ENCODE data around the gene ARHGEF11. TPM values are rescaled to one million over a fixed set of nuclear protein-coding genes. Genes with fewer than 3 reads are reported as not detected.
A peak's percentile ranks its signal among the peaks of the same experiment; 100 is the strongest.

Gene ARHGEF11
- total and polyA plus RNA-seq, 2 donors: 4.5 to 5.5 TPM

DNA sequence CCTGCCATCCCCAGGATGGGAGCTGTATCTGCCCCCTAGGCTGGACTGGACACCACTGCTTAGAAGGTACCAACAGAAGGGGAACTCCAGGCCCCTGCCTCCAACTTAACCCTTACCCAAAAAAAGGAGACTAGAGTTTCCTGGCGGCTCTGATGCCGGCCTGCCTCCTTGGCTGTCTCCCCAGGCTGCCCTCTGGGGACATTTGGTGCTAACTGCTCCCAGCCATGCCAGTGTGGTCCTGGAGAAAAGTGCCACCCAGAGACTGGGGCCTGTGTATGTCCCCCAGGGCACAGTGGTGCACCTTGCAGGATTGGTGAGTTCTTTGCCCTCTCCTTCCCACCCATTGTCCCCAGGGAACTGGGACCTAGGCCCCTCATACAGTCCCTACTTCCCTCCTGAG lies 133.2 kb downstream of the ARHGEF11 start:
- peaks cover 0 to 18% of the 10 kb centered on the region in 2 donors for H3K4me1 ChIP-seq (ENCODE audit: control insufficient read depth in 2 of 2, insufficient read depth in 2 of 2, low read length in 2 of 2)
- WGBS: 90% methylated on average over 2 of the region's 2 CpGs

DNA sequence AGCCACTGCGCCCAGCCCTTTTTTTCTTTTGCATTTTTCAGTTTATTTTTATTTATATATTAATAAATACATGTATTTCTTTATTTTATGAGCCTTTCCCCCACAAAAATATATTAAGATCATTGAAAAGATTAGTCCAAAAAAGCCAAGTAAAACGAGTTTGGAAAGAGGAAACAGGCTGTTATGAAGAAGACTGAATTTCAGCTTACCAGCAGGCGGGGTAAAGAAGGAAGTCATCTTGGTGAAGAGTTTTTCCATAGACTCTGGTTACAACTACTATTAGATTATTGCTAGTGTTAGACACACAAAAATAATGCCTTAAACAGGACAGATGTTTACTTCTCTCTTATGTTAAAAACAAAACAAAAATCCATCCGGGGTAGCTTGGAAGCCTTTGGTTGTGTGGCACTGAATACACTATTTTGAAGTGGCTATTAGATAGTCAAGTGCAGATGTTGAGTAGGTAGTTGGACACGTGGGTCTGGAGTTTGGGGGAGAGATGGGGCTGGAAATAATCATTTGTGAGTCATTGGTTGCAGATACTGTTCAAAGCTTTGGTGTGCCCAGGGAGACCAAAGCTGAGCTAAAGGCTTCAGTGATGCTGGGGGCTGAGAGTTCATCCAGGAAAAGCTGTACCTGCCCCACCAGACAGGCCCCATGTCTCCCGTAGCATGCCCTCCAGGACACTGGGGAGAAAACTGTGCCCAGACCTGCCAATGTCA lies 133.8 kb downstream of the ARHGEF11 start:
- no peak for DNase-seq (ENCODE audit: low read depth in 6 of 9, low spot score in 9 of 9)
- no peak overlapping the region for H3K4me3 ChIP-seq (ENCODE audit: low read length in 2 of 2)
- H3K27me3 ChIP-seq (ENCODE audit: control insufficient read depth in 2 of 2, insufficient read depth in 1 of 2, low read length in 1 of 2): peaks cover 8 to 11% of the 10 kb centered on the region in 2 donors
- no peaks in the 10 kb centered on the region for H3K36me3 ChIP-seq (ENCODE audit: control insufficient read depth in 2 of 2, insufficient read depth in 2 of 2, low read length in 1 of 2)
- WGBS: 67% methylated on average over 6 of the region's 6 CpGs
- peaks cover 0 to 18% of the 10 kb centered on the region in 2 donors for H3K4me1 ChIP-seq (ENCODE audit: control insufficient read depth in 2 of 2, insufficient read depth in 2 of 2, low read length in 2 of 2)
- no peak overlapping the region for H3K27ac ChIP-seq (ENCODE audit: low read depth in 1 of 2, low read length in 1 of 2)
- no peaks in the 10 kb centered on the region for H3K9me3 ChIP-seq (ENCODE audit: control insufficient read depth in 2 of 2, insufficient read depth in 1 of 2, low read length in 1 of 2)

More for the DNA sequence above, 133.2 kb downstream of the ARHGEF11 start:
- Histone ChIP-seq H3K27me3 (ENCODE audit: control insufficient read depth in 2 of 2, insufficient read depth in 1 of 2, low read length in 1 of 2) (peaks cover 8 to 9% of the 10 kb centered on the region in 2 donors), H3K27ac (ENCODE audit: low read depth in 1 of 2, low read length in 1 of 2) (no peak overlapping the region), H3K36me3 (ENCODE audit: control insufficient read depth in 2 of 2, insufficient read depth in 2 of 2, low read length in 1 of 2) (no peaks in the 10 kb centered on the region), H3K9me3 (ENCODE audit: control insufficient read depth in 2 of 2, insufficient read depth in 1 of 2, low read length in 1 of 2) (no peaks in the 10 kb centered on the region), H3K4me3 (ENCODE audit: low read length in 2 of 2) (no peak overlapping the region)
- no peak for DNase-seq (ENCODE audit: low read depth in 6 of 9, low spot score in 9 of 9)

DNA sequence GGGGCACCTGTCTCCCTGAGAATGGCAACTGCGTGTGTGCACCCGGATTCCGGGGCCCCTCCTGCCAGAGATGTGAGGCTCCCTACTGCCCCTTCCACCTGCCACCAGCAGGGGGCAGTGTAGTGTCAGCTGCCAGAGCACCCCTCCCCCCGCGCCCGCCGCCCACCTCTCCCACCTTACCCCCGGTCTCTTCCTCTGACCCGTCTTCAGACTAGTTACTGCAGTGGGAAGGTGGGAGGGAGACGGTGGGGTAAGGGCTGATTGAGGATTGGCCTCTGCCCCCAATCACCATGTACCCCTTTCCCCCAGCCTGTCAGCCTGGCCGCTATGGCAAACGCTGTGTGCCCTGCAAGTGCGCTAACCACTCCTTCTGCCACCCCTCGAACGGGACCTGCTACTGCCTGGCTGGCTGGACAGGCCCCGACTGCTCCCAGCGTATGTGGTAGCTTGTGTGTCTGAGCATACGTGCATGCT lies 135.2 kb downstream of the ARHGEF11 start:
- peak in 4 of 9 donors; percentile 19 to 59 (median 46) for DNase-seq (ENCODE audit: low read depth in 6 of 9, low spot score in 9 of 9)
- Histone ChIP-seq H3K4me3 (ENCODE audit: low read length in 2 of 2) (no peak overlapping the region), H3K27me3 (ENCODE audit: control insufficient read depth in 2 of 2, insufficient read depth in 1 of 2, low read length in 1 of 2) (peaks cover 8 to 9% of the 10 kb centered on the region in 2 donors), H3K27ac (ENCODE audit: low read depth in 1 of 2, low read length in 1 of 2) (no peak overlapping the region), H3K36me3 (ENCODE audit: control insufficient read depth in 2 of 2, insufficient read depth in 2 of 2, low read length in 1 of 2) (no peaks in the 10 kb centered on the region), H3K9me3 (ENCODE audit: control insufficient read depth in 2 of 2, insufficient read depth in 1 of 2, low read length in 1 of 2) (peaks cover 0 to 5% of the 10 kb centered on the region in 2 donors), H3K4me1 (ENCODE audit: control insufficient read depth in 2 of 2, insufficient read depth in 2 of 2, low read length in 2 of 2) (peaks cover 0 to 18% of the 10 kb centered on the region in 2 donors)
- WGBS: 74% methylated on average over 18 of the region's 18 CpGs

DNA sequence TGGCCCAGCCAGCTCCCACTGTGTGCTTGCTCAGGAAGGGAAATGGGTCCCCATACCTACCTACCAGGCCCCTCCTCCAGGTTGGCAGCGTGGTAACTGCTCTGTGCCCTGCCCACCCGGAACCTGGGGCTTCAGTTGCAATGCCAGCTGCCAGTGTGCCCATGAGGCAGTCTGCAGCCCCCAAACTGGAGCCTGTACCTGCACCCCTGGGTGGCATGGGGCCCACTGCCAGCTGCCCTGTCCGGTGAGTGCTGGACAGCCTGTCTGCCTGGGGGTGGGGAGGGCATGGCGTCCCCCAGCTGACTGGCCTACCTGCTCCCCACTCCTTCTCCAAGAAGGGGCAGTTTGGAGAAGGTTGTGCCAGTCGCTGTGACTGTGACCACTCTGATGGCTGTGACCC lies 135.9 kb downstream of the ARHGEF11 start:
- DNase-seq (ENCODE audit: low read depth in 6 of 9, low spot score in 9 of 9): no peak
- peaks cover 8 to 10% of the 10 kb centered on the region in 2 donors for H3K27me3 ChIP-seq (ENCODE audit: control insufficient read depth in 2 of 2, insufficient read depth in 1 of 2, low read length in 1 of 2)
- H3K4me1 ChIP-seq (ENCODE audit: control insufficient read depth in 2 of 2, insufficient read depth in 2 of 2, low read length in 2 of 2): peaks cover 0 to 18% of the 10 kb centered on the region in 2 donors
- 83% methylated on average over 5 of the region's 5 CpGs for WGBS
- H3K27ac ChIP-seq (ENCODE audit: low read depth in 1 of 2, low read length in 1 of 2): no peak overlapping the region
- no peaks in the 10 kb centered on the region for H3K36me3 ChIP-seq (ENCODE audit: control insufficient read depth in 2 of 2, insufficient read depth in 2 of 2, low read length in 1 of 2)
- no peak overlapping the region for H3K4me3 ChIP-seq (ENCODE audit: low read length in 2 of 2)
- H3K9me3 ChIP-seq (ENCODE audit: control insufficient read depth in 2 of 2, insufficient read depth in 1 of 2, low read length in 1 of 2): peaks cover 0 to 5% of the 10 kb centered on the region in 2 donors

DNA sequence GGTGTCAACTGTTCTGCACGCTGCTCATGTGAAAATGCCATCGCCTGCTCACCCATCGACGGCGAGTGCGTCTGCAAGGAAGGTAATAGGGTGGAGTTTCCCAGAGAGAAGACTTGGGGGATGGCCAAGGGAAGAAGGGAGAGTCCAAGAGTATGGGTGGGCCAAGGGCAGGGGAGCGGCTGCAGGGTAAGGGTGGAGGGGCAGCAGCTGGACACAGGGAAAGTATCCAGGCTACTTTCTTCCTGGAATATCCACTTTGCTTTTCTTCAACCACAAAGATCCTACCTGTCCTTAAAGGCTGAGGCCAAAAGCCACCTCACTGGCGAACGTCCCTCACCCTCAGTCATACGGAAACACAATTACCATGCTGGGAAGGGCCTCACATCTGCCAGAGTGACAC lies 136.6 kb downstream of the ARHGEF11 start:
- Histone ChIP-seq H3K27me3 (ENCODE audit: control insufficient read depth in 2 of 2, insufficient read depth in 1 of 2, low read length in 1 of 2) (peaks cover 8 to 11% of the 10 kb centered on the region in 2 donors), H3K9me3 (ENCODE audit: control insufficient read depth in 2 of 2, insufficient read depth in 1 of 2, low read length in 1 of 2) (peaks cover 0 to 5% of the 10 kb centered on the region in 2 donors), H3K27ac (ENCODE audit: low read depth in 1 of 2, low read length in 1 of 2) (no peak overlapping the region), H3K4me1 (ENCODE audit: control insufficient read depth in 2 of 2, insufficient read depth in 2 of 2, low read length in 2 of 2) (peaks cover 0 to 14% of the 10 kb centered on the region in 2 donors), H3K36me3 (ENCODE audit: control insufficient read depth in 2 of 2, insufficient read depth in 2 of 2, low read length in 1 of 2) (no peaks in the 10 kb centered on the region), H3K4me3 (ENCODE audit: low read length in 2 of 2) (no peak overlapping the region)
- WGBS: 93% methylated on average over 10 of the region's 10 CpGs
- DNase-seq (ENCODE audit: low read depth in 6 of 9, low spot score in 9 of 9): no peak

DNA sequence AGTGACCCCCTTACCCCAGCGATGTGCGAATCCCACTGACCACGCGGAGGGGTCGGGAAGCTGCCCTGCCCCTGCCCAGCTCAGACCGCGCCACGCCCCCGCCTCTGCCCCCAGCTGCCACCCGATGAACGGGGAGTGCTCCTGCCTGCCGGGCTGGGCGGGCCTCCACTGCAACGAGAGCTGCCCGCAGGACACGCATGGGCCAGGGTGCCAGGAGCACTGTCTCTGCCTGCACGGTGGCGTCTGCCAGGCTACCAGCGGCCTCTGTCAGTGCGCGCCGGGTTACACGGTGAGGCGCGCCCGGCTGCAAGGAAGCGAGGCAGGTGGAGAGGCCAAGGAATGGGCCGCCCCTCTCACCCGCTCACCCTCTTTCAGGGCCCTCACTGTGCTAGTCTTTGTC lies 137.0 kb downstream of the ARHGEF11 start:
- H3K9me3 ChIP-seq (ENCODE audit: control insufficient read depth in 2 of 2, insufficient read depth in 1 of 2, low read length in 1 of 2): peaks cover 0 to 5% of the 10 kb centered on the region in 2 donors
- H3K4me1 ChIP-seq (ENCODE audit: control insufficient read depth in 2 of 2, insufficient read depth in 2 of 2, low read length in 2 of 2): peaks cover 0 to 10% of the 10 kb centered on the region in 2 donors
- no peak overlapping the region for H3K27ac ChIP-seq (ENCODE audit: low read depth in 1 of 2, low read length in 1 of 2)
- no peaks in the 10 kb centered on the region for H3K36me3 ChIP-seq (ENCODE audit: control insufficient read depth in 2 of 2, insufficient read depth in 2 of 2, low read length in 1 of 2)
- H3K27me3 ChIP-seq (ENCODE audit: control insufficient read depth in 2 of 2, insufficient read depth in 1 of 2, low read length in 1 of 2): peaks cover 8 to 10% of the 10 kb centered on the region in 2 donors
- H3K4me3 ChIP-seq (ENCODE audit: low read length in 2 of 2): no peak overlapping the region
- no peak for DNase-seq (ENCODE audit: low read depth in 6 of 9, low spot score in 9 of 9)
- 96% methylated on average over 29 of the region's 29 CpGs for WGBS

DNA sequence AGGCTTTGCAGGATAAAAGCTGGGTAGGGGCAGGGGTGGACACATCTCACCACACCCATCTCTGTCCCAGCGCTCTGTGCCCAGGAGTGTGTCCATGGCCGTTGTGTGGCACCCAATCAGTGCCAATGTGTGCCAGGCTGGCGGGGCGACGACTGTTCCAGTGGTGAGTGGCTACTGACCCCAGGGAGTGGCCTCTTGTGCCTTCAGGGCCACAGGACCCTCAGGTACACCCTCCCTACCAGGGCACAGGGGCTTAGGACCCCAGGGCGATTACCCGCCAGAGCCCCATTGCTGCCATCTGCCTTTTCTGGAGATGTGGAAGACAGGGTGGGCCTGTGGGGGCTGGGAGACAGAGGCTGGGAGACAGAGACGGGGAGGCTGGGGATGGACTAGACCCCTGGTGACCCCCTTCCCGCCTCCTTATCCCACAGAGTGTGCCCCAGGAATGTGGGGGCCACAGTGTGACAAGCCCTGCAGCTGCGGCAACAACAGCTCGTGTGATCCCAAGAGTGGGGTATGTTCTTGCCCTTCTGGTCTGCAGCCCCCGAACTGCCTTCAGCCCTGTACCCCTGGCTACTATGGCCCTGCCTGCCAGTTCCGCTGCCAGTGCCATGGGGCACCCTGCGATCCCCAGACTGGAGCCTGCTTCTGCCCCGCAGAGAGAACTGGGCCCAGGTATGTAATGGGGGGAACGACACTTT lies 139.2 kb downstream of the ARHGEF11 start:
- Histone ChIP-seq H3K4me1 (ENCODE audit: control insufficient read depth in 2 of 2, insufficient read depth in 2 of 2, low read length in 2 of 2) (peaks cover 0 to 2% of the 10 kb centered on the region in 2 donors), H3K9me3 (ENCODE audit: control insufficient read depth in 2 of 2, insufficient read depth in 1 of 2, low read length in 1 of 2) (peaks cover 0 to 5% of the 10 kb centered on the region in 2 donors), H3K27me3 (ENCODE audit: control insufficient read depth in 2 of 2, insufficient read depth in 1 of 2, low read length in 1 of 2) (peaks cover 0 to 14% of the 10 kb centered on the region in 2 donors), H3K36me3 (ENCODE audit: control insufficient read depth in 2 of 2, insufficient read depth in 2 of 2, low read length in 1 of 2) (no peaks in the 10 kb centered on the region), H3K4me3 (ENCODE audit: low read length in 2 of 2) (no peak overlapping the region), H3K27ac (ENCODE audit: low read depth in 1 of 2, low read length in 1 of 2) (no peak overlapping the region)
- DNase-seq (ENCODE audit: low read depth in 6 of 9, low spot score in 9 of 9): no peak
- WGBS: 95% methylated on average over 16 of the region's 16 CpGs

DNA sequence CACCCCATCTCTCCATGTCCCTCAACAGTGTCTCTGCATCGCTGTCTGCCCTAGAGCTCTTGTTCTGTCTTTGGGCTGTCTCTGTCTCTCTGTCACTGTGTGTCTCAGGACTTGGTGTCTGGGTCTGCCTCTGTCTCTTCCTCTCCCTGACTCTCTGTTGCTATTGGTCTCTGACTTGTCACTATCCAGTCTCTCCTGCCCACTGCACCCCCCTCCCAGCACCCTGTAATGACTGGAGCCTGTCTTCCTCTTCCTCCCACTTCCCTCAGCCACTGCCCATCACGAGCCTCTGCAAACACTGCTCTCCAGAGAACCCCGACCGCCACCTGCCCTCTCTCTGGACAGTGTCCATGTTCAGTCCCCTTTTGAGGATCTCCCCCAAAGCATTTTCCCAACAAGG lies 139.9 kb downstream of the ARHGEF11 start:
- Histone ChIP-seq H3K4me3 (ENCODE audit: low read length in 2 of 2) (no peak overlapping the region), H3K27me3 (ENCODE audit: control insufficient read depth in 2 of 2, insufficient read depth in 1 of 2, low read length in 1 of 2) (peaks cover 0 to 16% of the 10 kb centered on the region in 2 donors), H3K36me3 (ENCODE audit: control insufficient read depth in 2 of 2, insufficient read depth in 2 of 2, low read length in 1 of 2) (no peaks in the 10 kb centered on the region), H3K9me3 (ENCODE audit: control insufficient read depth in 2 of 2, insufficient read depth in 1 of 2, low read length in 1 of 2) (peaks cover 0 to 5% of the 10 kb centered on the region in 2 donors), H3K4me1 (ENCODE audit: control insufficient read depth in 2 of 2, insufficient read depth in 2 of 2, low read length in 2 of 2) (peaks cover 0 to 2% of the 10 kb centered on the region in 2 donors), H3K27ac (ENCODE audit: low read depth in 1 of 2, low read length in 1 of 2) (no peak overlapping the region)
- WGBS: 83% methylated on average over 4 of the region's 4 CpGs
- DNase-seq (ENCODE audit: low read depth in 6 of 9, low spot score in 9 of 9): no peak

DNA sequence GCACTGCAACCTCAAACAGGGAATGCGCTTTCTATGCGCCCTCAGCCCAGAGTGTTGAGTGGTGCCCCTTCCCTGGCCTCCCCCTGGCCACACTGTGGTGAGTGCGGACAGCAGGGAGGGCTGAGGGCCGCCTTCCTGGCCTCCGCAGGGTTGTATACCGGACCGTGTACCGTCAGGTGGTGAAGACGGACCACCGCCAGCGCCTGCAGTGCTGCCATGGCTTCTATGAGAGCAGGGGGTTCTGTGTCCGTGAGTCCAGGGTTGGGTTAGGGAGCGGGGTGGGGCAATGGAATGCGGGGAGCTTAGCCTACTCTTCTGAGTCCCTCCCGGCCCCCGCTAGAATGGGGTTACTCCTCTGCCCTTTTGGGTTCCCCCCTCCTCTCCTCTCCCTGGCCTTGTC lies 140.4 kb downstream of the ARHGEF11 start:
- no peak for DNase-seq (ENCODE audit: low read depth in 6 of 9, low spot score in 9 of 9)
- Histone ChIP-seq H3K4me3 (ENCODE audit: low read length in 2 of 2) (no peak overlapping the region), H3K9me3 (ENCODE audit: control insufficient read depth in 2 of 2, insufficient read depth in 1 of 2, low read length in 1 of 2) (peaks cover 0 to 5% of the 10 kb centered on the region in 2 donors), H3K27me3 (ENCODE audit: control insufficient read depth in 2 of 2, insufficient read depth in 1 of 2, low read length in 1 of 2) (peaks cover 0 to 15% of the 10 kb centered on the region in 2 donors), H3K36me3 (ENCODE audit: control insufficient read depth in 2 of 2, insufficient read depth in 2 of 2, low read length in 1 of 2) (no peaks in the 10 kb centered on the region), H3K4me1 (ENCODE audit: control insufficient read depth in 2 of 2, insufficient read depth in 2 of 2, low read length in 2 of 2) (peaks cover 0 to 2% of the 10 kb centered on the region in 2 donors), H3K27ac (ENCODE audit: low read depth in 1 of 2, low read length in 1 of 2) (no peak overlapping the region)
- 95% methylated on average over 16 of the region's 16 CpGs for WGBS
